Pancreas (tissue), 10 donors: Measurements from ENCODE around the gene SEMA5A. TPM values are rescaled to one million over a fixed set of nuclear protein-coding genes. Genes with fewer than 3 reads are reported as not detected.
"Not testable (repeated sequence)": the region's sequence is repeated elsewhere in the genome, so short reads cannot be mapped to it uniquely, and the experiment has no call there.

ENCODE experiments used
- ATAC-seq, 4 donors: fragments of 200-7000 bp; cut with Tn5 transposase; one replicate each; pipeline versions ENCODE4 v1.8.0 to v1.9.1; 2020; ENCODE audit warnings: mild to moderate bottlenecking in 4 of 4, moderate library complexity in 4 of 4
- DNase-seq, 6 donors: peaks; one replicate each; pipeline ENCODE4 v3.0.0-alpha.2; 2020
- FAIRE-seq: peaks from 2 replicates; lab custom pipeline; 2012; peaks lifted over from hg19 to GRCh38; lab: Jason Lieb, UNC
- H3K27ac ChIP-seq, 4 donors: fragments of 200-600 bp; sonication (generic); 1 replicate in 3 of 4; 2 replicates in 1 of 4; pipeline versions ENCODE4 v1.5.0 to v1.8.0; 2020
- H3K27me3 ChIP-seq, 4 donors: fragments of 200-600 bp; one replicate each; pipeline ENCODE4 v1.8.0; 2021
- H3K36me3 ChIP-seq, 3 donors: fragments of 200-600 bp; sonication (generic) in 1 of 3; one replicate each; pipeline versions ENCODE4 v1.5.0 to v1.8.0; 2020 to 2021
- H3K4me1 ChIP-seq, 3 donors: fragments of 200-600 bp; one replicate each; pipeline ENCODE4 v1.8.0; 2021
- H3K4me3 ChIP-seq, 4 donors: fragments of 200-600 bp; sonication (generic) in 2 of 4; one replicate each; pipeline versions ENCODE4 v1.5.0 to v1.8.0; 2020 to 2021
- H3K9me3 ChIP-seq, 4 donors: fragments of 200-600 bp; one replicate each; pipeline ENCODE4 v1.8.0; 2021
- CTCF ChIP-seq, 4 donors: fragments of 200-600 bp; sonication (generic) in 3 of 4; IDR thresholded peaks; one replicate each; pipeline versions ENCODE4 v1.5.0 to v1.8.0; 2021; ENCODE audit warnings: antibody characterized with exemption in 4 of 4
- WGBS, 2 donors: extraction: QIAGEN DNeasy Blood & Tissue Kit; methylation state at CpG; one replicate each; pipeline ENCODE4 v1.1.7; 2013; 5-methylcytosine and 5-hydroxymethylcytosine counted together
- intact Hi-C, 3 donors: fragments of 100-400 bp; cut with DNase I; formaldehyde crosslinking; loops; one replicate each; pipeline versions ENCODE4 v1.11.1 to v1.14.2; 2022
- polyA plus RNA-seq, 2 donors: library from polyadenylated mRNA; stranded (reverse); fragments of 200-250 nt; gene quantifications; one replicate each; pipeline ENCODE4 v1.2.3, GENCODE V29; 2013
- total RNA-seq, 6 donors: library from RNA; stranded (reverse); fragmentation: NEBNext Ultra II Directional in 4 of 6; extraction: Animal tissue kit (Norgen Biotek cat#: 25700) in 4 of 6; gene quantifications; one replicate each; pipeline versions ENCODE4 v1.2.1 to v1.2.4, GENCODE V29; 2021 to 2023
- donor health status: healthy with polysubstance abuse.
- donor health status: DM: no; HTN: no; CAD: no; lungs with moderate emphysema.
- donor health status: DM: no; HTN: no; CAD: no.
- donor health status: control.
- donor health status: control.
- donor health status: Bipolar disorder and iron deficiency.
- donor health status: DM: yes; HTN: yes; CAD: no.
- donor health status: DM: no; HTN: no; CAD: no.
- donor health status: DM: no; HTN: no; CAD: no.
- donor health status: DM: yes; HTN: yes; CAD: no.

Gene SEMA5A
- total and polyA plus RNA-seq, 8 donors, result 0.91 to 14.0 (median 6.4) TPM

- FAIRE-seq (no peak), DNase-seq (no peak), ATAC-seq (no peak)
- Histone ChIP-seq H3K4me1 (peaks cover 5 to 16% (median 15%) of the 10 kb centered on the region in 3 donors), H3K27ac (no peak overlapping the region), H3K4me3 (no peak overlapping the region), H3K36me3 (no peaks in the 10 kb centered on the region), H3K27me3 (no peaks in the 10 kb centered on the region), H3K9me3 (no peaks in the 10 kb centered on the region)
- intact Hi-C loops, result no loop called here
- no peak for TF ChIP-seq CTCF (IDR thresholded peaks at IDR 0.05)
- 61 to 64% methylated on average over 4 of the region's 4 CpGs for WGBS, 2 donors
These were observed 143.9 kb downstream of the SEMA5A start for GRCh38 chr5:9401786-9402472.

DNA sequence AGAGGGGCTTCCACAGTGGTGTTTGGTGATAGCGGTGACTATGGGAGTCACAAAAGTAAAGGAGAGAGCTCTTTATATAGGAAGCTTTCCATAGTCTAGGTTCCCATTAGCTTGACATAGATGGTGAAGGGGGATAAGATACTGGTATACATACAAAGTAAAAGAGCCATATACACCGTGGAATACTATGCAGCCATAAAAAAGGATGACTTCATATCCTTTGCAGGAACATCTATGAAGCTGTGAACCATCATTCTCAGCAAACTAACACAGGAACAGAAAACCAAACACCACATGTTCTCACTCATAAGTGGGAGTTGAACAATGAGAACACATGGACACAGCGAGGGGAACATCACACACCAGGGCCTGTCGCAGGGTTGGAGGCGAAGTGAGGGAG, 146.1 kb downstream of the SEMA5A start:
- H3K36me3 ChIP-seq, H3K9me3 ChIP-seq, ATAC-seq, DNase-seq, H3K27ac ChIP-seq, FAIRE-seq, H3K4me3 ChIP-seq, H3K4me1 ChIP-seq, H3K27me3 ChIP-seq, intact Hi-C loops: not testable (repeated sequence)
- WGBS, 2 donors, result 88 to 97% methylated on average over 5 of the region's 5 CpGs

- FAIRE-seq (no peak), ATAC-seq (no peak)
- intact Hi-C loops, result no loop called here
These were observed 146.8 kb downstream of the SEMA5A start for GRCh38 chr5:9399094-9399493.

GRCh38 chr5:9398227-9398626, 147.6 kb downstream of the SEMA5A start:
- no peak for FAIRE-seq
- no peak for DNase-seq
- no peak overlapping the region for H3K4me3 ChIP-seq
- 63 to 65% methylated on average over 3 of the region's 3 CpGs for WGBS, 2 donors
- peak in 1 of 4 donors; percentile 15 for ATAC-seq
- H3K36me3 ChIP-seq, result no peaks in the 10 kb centered on the region
- H3K27me3 ChIP-seq, result no peaks in the 10 kb centered on the region
- TF ChIP-seq CTCF (IDR thresholded peaks at IDR 0.05), result no peak
- H3K9me3 ChIP-seq, result no peaks in the 10 kb centered on the region
- intact Hi-C loops, result no loop called here
- H3K27ac ChIP-seq, result no peak overlapping the region
- H3K4me1 ChIP-seq, result no peaks in the 10 kb centered on the region

More at GRCh38 chr5:9399094-9399493, 146.8 kb downstream of the SEMA5A start:
- H3K9me3 ChIP-seq, result no peaks in the 10 kb centered on the region
- no peak overlapping the region for H3K27ac ChIP-seq
- WGBS, 2 donors, result 96 to 97% methylated on average over 2 of the region's 2 CpGs
- no peaks in the 10 kb centered on the region for H3K27me3 ChIP-seq
- no peak for DNase-seq
- peaks cover 0 to 3% (median 0%) of the 10 kb centered on the region in 3 donors for H3K4me1 ChIP-seq
- H3K36me3 ChIP-seq, result no peaks in the 10 kb centered on the region
- no peak for TF ChIP-seq CTCF (IDR thresholded peaks at IDR 0.05)
- H3K4me3 ChIP-seq, result no peak overlapping the region

DNA sequence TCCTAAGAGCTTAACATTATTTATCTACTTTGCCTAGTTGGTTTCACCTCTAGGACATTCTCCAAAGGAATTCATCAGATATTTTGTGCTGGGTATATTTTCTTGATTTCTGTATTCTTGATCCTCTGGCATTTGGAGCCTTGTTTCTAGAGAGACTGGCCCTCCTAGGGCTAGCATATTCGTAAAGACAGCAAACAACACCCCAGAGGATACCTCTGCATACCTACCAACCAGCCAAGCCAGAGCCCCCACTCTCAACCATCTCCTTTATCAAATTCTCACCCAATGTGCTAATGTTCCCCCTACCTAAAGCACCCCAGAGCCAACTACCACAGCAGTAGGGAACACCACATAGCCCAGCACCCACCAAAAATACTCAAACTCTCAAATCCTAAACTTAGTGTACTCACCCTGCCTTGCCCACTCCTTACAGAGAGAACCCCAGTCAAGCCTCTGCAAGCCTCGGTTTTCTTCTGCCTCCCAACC, 149.5 kb downstream of the SEMA5A start:
- no peaks in the 10 kb centered on the region for H3K36me3 ChIP-seq
- no peak overlapping the region for H3K4me3 ChIP-seq
- DNase-seq (no peak), FAIRE-seq (no peak), ATAC-seq (no peak)
- H3K27me3 ChIP-seq, result no peaks in the 10 kb centered on the region
- no peaks in the 10 kb centered on the region for H3K4me1 ChIP-seq
- no peaks in the 10 kb centered on the region for H3K9me3 ChIP-seq
- no peak for TF ChIP-seq CTCF (IDR thresholded peaks at IDR 0.05)
- no peak overlapping the region for H3K27ac ChIP-seq
- intact Hi-C loops, result no loop called here
- 66 to 82% methylated on average over 2 of the region's 2 CpGs for whole genome bisulfite sequencing, 2 donors
